IPS-20b (cell line): ENCODE results near the gene TXLNB.

Experiments
- H3K27ac ChIP-seq: one replicate; pipeline ENCODE4 v1.5.1; 2013; ENCODE audit warnings: low read length
- H3K27me3 ChIP-seq: 2 replicates; pipeline ENCODE4 v1.6.1; 2013; ENCODE audit warnings: mild to moderate bottlenecking, low read length, inconsistent platforms; ENCODE audit not compliant: insufficient read depth
- H3K36me3 ChIP-seq: 2 replicates; pipeline ENCODE4 v1.6.1; 2013; ENCODE audit warnings: low read depth, mild to moderate bottlenecking, inconsistent platforms, low read length, moderate library complexity; ENCODE audit not compliant: insufficient read depth
- H3K4me1 ChIP-seq: 2 replicates; pipeline ENCODE4 v1.6.1; 2013; ENCODE audit warnings: mild to moderate bottlenecking, control low read depth, inconsistent platforms, low read length, moderate library complexity; ENCODE audit not compliant: insufficient read depth
- H3K4me3 ChIP-seq: 2 replicates; pipeline ENCODE4 v1.5.1; 2013; ENCODE audit warnings: mild to moderate bottlenecking, low read length, inconsistent platforms
- H3K9ac ChIP-seq: 2 replicates; pipeline ENCODE4 v1.6.1; 2013; ENCODE audit warnings: low read depth, mild to moderate bottlenecking, inconsistent platforms, low read length, moderate library complexity
- H3K9me3 ChIP-seq: 2 replicates; pipeline ENCODE4 v1.6.1; 2013; ENCODE audit warnings: mild to moderate bottlenecking, low read depth, low read length, inconsistent platforms; ENCODE audit not compliant: insufficient read depth

TXLNB gene

GRCh38 chr6:139291813-139292619 lies at the start of gene TXLNB:
Gene TXLNB (minus strand): TSS chr6:139291998. CDS start chr6:139288899, 3,099 bp downstream.
- Histone ChIP-seq H3K27me3 (no peaks in the 10 kb centered on the region), H3K9ac (no peak within 1 kb of the TSS), H3K4me3 (no peak within 1 kb of the TSS), H3K27ac (no peak within 1 kb of the TSS), H3K9me3 (peaks cover under 1% of the 10 kb centered on the region; the same call in 1 of the 2 replicates), H3K4me1 (no peaks in the 10 kb centered on the region; the same call in 1 of the 2 replicates), H3K36me3 (no peaks in the 10 kb centered on the region)

DNA sequence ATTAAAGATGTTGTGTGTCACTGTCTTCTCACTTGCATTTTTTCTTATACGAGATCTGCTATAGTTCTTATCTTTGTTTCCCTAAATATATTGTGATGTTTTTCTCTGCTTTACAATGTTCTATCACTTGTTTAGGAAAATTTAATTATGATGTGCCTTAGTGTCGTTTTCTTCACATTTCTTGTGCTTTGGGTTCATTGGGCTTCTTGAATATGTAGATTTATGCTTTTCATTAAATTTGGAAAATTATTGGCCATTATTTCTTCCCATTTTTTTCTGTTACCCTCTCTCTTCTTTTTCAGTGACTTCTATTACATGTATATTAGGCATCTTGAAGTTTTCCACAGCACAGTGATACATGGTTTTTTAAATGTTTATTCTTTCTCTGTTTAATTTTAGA lies 49.3 kb upstream of the TXLNB start:
- Histone ChIP-seq H3K4me1 (peaks cover 6% of the 10 kb centered on the region), H3K36me3 (no peaks in the 10 kb centered on the region), H3K9me3 (no peaks in the 10 kb centered on the region), H3K4me3 (no peak overlapping the region), H3K27ac (no peak overlapping the region), H3K27me3 (no peaks in the 10 kb centered on the region), H3K9ac (no peak overlapping the region)

DNA sequence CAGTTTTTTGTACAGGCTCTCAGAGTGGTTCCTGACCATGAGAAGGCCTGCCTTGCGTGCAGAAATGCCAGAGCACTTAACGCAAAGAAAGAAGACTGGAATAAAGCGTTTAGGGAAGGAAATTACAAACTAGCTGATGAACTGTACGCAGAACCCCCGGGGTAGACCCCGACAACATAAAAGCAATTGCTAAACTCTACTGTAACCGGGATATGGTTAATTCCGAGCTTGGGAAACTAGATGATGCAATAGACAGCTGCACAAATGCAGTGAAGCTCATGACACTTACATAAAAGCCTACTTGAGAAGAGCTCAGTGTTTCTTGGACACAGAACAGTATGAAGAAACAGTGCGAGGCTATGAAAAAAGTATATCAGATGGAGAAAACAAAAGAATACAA lies 47.0 kb upstream of the TXLNB start:
- H3K9ac ChIP-seq = no peak overlapping the region
- no peak overlapping the region for H3K27ac ChIP-seq
- H3K4me1 ChIP-seq = no peaks in the 10 kb centered on the region
- H3K9me3 ChIP-seq = no peaks in the 10 kb centered on the region
- no peaks in the 10 kb centered on the region for H3K36me3 ChIP-seq
- H3K4me3 ChIP-seq = no peak overlapping the region
- no peaks in the 10 kb centered on the region for H3K27me3 ChIP-seq

DNA sequence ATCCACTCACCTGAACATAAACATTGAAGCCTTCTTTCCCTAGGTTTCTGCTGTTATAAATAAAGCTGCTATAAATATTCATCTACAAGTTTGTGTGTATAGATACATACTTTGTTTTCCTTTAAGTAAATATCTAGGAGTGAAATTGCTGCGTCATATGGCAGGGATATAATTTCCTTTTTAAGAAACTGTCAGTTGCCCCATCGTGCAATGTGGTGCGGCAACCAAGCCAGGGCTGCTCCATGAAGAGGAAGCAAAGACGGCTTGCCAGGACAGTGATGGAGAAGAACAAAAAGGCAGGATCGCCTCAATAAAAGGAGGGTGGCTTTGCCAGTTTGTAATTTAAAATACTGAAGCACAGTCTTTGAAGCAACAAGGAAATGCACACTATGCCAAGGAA lies 46.0 kb upstream of the TXLNB start:
- H3K36me3 ChIP-seq = no peaks in the 10 kb centered on the region
- H3K27ac ChIP-seq = no peak overlapping the region
- H3K27me3 ChIP-seq = no peaks in the 10 kb centered on the region
- no peaks in the 10 kb centered on the region for H3K9me3 ChIP-seq
- no peaks in the 10 kb centered on the region for H3K4me1 ChIP-seq
- H3K9ac ChIP-seq = no peak overlapping the region
- H3K4me3 ChIP-seq = no peak overlapping the region

DNA sequence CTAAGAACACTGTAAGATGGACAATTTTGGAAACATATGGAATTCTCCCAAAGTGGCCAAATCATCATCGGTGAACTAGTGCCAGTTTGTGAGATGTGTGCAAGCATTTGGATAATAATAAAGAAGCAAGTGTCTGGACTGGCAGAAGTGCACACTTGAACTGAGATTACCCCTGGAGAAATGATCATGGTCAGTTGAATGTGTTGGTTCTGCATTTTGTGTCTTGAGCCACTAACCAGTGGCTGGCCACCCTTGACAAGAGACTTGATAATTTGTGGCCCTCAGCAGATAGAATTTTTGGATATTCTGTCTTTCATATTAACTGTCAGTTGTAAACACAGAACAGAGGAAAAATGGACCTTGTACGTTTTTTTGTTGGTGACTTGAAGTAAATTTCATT lies 45.2 kb upstream of the TXLNB start:
- no peak overlapping the region for H3K4me3 ChIP-seq
- H3K27me3 ChIP-seq = no peaks in the 10 kb centered on the region
- no peaks in the 10 kb centered on the region for H3K4me1 ChIP-seq
- no peak overlapping the region for H3K9ac ChIP-seq
- H3K27ac ChIP-seq = no peak overlapping the region
- H3K9me3 ChIP-seq = no peaks in the 10 kb centered on the region
- no peaks in the 10 kb centered on the region for H3K36me3 ChIP-seq

GRCh38 chr6:139336488-139336887 lies 44.7 kb upstream of the TXLNB start:
- no peaks in the 10 kb centered on the region for H3K27me3 ChIP-seq
- no peaks in the 10 kb centered on the region for H3K36me3 ChIP-seq
- H3K4me1 ChIP-seq = no peaks in the 10 kb centered on the region
- no peaks in the 10 kb centered on the region for H3K9me3 ChIP-seq
- no peak overlapping the region for H3K27ac ChIP-seq
- no peak overlapping the region for H3K4me3 ChIP-seq
- H3K9ac ChIP-seq = no peak overlapping the region

- Histone ChIP-seq H3K4me3 (no peak overlapping the region), H3K27me3 (no peaks in the 10 kb centered on the region), H3K4me1 (no peaks in the 10 kb centered on the region), H3K36me3 (no peaks in the 10 kb centered on the region), H3K9me3 (no peaks in the 10 kb centered on the region), H3K27ac (no peak overlapping the region), H3K9ac (no peak overlapping the region)
Measured at GRCh38 chr6:139335447-139336210, 43.8 kb upstream of the TXLNB start.

GRCh38 chr6:139334806-139335446 lies 43.1 kb upstream of the TXLNB start:
- Histone ChIP-seq H3K9ac (no peak overlapping the region), H3K27ac (no peak overlapping the region), H3K27me3 (no peaks in the 10 kb centered on the region), H3K9me3 (no peaks in the 10 kb centered on the region), H3K4me3 (no peak overlapping the region), H3K4me1 (no peaks in the 10 kb centered on the region), H3K36me3 (no peaks in the 10 kb centered on the region)

DNA sequence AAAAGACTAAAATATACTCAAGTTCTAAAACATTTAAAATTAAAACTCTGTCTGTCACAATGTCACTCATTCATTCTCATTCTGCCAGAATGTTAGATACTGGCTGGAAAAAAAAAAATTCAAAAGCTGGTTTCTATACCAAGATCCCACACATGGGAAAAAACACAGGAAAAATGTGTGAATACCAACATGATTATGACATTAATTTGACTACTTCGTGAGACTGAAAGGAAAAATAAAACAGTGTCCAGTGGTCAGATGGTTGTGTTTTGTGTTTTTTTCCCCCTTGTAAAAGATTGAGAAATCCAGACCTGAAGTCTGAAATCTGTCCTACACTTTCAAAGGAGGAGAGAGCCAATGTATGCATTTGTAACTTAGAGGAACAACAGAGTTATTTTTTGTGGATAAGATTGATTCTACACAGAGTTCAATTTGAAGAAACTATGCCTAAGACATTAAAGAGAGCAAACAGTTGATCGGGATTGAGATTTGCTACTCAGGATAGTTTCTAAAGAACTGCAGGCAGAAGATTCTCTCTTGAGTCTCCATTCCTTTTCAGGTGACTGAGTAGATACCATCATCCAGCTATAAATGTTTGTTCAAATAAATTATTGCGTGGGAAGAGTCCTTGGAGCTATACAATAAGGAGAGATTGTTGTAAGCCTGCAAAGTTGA lies 39.2 kb upstream of the TXLNB start:
- Histone ChIP-seq H3K4me1 (no peaks in the 10 kb centered on the region), H3K36me3 (no peaks in the 10 kb centered on the region), H3K27me3 (no peaks in the 10 kb centered on the region), H3K9ac (no peak overlapping the region), H3K27ac (no peak overlapping the region), H3K4me3 (no peak overlapping the region), H3K9me3 (no peaks in the 10 kb centered on the region; the same call in 1 of the 2 replicates)

GRCh38 chr6:139330306-139330705 lies 38.5 kb upstream of the TXLNB start:
- H3K9me3 ChIP-seq = no peaks in the 10 kb centered on the region; the same call in 1 of the 2 replicates
- H3K4me1 ChIP-seq = no peaks in the 10 kb centered on the region
- H3K4me3 ChIP-seq = no peak overlapping the region
- no peak overlapping the region for H3K27ac ChIP-seq
- no peaks in the 10 kb centered on the region for H3K27me3 ChIP-seq
- no peaks in the 10 kb centered on the region for H3K36me3 ChIP-seq
- no peak overlapping the region for H3K9ac ChIP-seq

DNA sequence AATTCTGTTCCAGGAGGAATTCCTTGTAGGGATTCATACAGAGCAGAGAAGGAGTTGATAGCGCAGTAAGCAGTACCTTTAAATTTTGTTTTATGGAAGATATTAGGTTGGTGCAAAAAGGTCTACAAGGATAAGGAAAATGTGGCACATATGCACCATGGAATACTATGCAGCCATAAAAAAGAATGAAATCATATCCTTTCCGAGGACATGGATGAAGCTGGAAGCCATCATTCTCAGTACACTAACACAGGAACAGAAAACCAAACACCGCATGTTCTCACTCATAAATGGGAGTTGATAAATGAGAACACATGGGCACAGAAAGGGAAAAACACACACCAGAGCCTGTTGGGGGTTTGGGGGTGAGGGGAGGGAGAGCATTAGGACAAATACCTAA lies 37.4 kb upstream of the TXLNB start:
- Histone ChIP-seq H3K4me3 (no peak overlapping the region), H3K4me1 (no peaks in the 10 kb centered on the region), H3K27me3 (no peaks in the 10 kb centered on the region), H3K36me3 (no peaks in the 10 kb centered on the region), H3K27ac (no peak overlapping the region), H3K9ac (no peak overlapping the region), H3K9me3 (no peaks in the 10 kb centered on the region; the same call in 1 of the 2 replicates)
